ENCODE results near the gene GBP7. TPM values are rescaled to one million over a fixed set of nuclear protein-coding genes. Genes with fewer than 3 reads are reported as not detected.

GBP7 gene
- total RNA-seq, 2 experiments from 2014 or later = not detected

- intact Hi-C loops (cut with micrococcal nuclease; ENCODE audit: unreplicated experiment) = no loop called here
- Histone ChIP-seq H3K79me2 (ENCODE audit: insufficient read depth, low read depth, low read length) (no peaks in the 10 kb centered on the region), H3K27ac (ENCODE audit: low read depth, low read length, poor library complexity, severe bottlenecking) (no peak overlapping the region), H3K4me1 (ENCODE audit: insufficient read depth, low read length, poor library complexity, severe bottlenecking) (no peaks in the 10 kb centered on the region), H2AFZ (ENCODE audit: low read length) (no peak overlapping the region), H3K4me2 (ENCODE audit: low read length) (no peak overlapping the region), H3K9me3 (ENCODE audit: low read length) (no peaks in the 10 kb centered on the region), H3K4me3 (ENCODE audit: low read depth, low read length, poor library complexity, severe bottlenecking) (no peak overlapping the region), H4K20me1 (ENCODE audit: insufficient read depth, low read length) (no peaks in the 10 kb centered on the region), H3K9me2 (ENCODE audit: insufficient read depth, low read length) (no peaks in the 10 kb centered on the region), H3K36me3 (ENCODE audit: insufficient read depth, low read length) (no peaks in the 10 kb centered on the region)
- no peak for TF ChIP-seq EZH2phosphoT487 (IDR thresholded peaks at IDR 0.05; ENCODE audit: borderline replicate concordance, low read depth, low read length)
- TF ChIP-seq CTCF (conservative IDR thresholded peaks at IDR 0.05; ENCODE audit: low read length) = no peak
- BruUV-seq (replicated peaks) = no TSS peak
- CTCF ChIA-PET (ENCODE audit: unreplicated experiment) = no interaction called here
- DNase-seq (ENCODE audit: low spot score) = no peak
- POLR2A ChIA-PET = no interaction called here
Observed at GRCh38 chr1:89104147-89104546, 71.7 kb downstream of the GBP7 start.

GRCh38 chr1:89102021-89102420 is 73.8 kb downstream of the GBP7 start:
- BruUV-seq (replicated peaks) = no TSS peak
- DNase-seq (ENCODE audit: low spot score) = no peak
- no peaks in the 10 kb centered on the region for H3K9me2 ChIP-seq (ENCODE audit: insufficient read depth, low read length)
- no peak overlapping the region for H3K27ac ChIP-seq (ENCODE audit: low read depth, low read length, poor library complexity, severe bottlenecking)
- ChIA-PET CTCF (ENCODE audit: unreplicated experiment) (no interaction called here), POLR2A (no interaction called here)
- H2AFZ ChIP-seq (ENCODE audit: low read length) = no peak overlapping the region
- TF ChIP-seq CTCF (conservative IDR thresholded peaks at IDR 0.05; ENCODE audit: low read length) = no peak
- no peak for TF ChIP-seq EZH2phosphoT487 (IDR thresholded peaks at IDR 0.05; ENCODE audit: borderline replicate concordance, low read depth, low read length)
- no peaks in the 10 kb centered on the region for H3K36me3 ChIP-seq (ENCODE audit: insufficient read depth, low read length)
- H3K4me1 ChIP-seq (ENCODE audit: insufficient read depth, low read length, poor library complexity, severe bottlenecking) = no peaks in the 10 kb centered on the region
- H3K9me3 ChIP-seq (ENCODE audit: low read length) = no peaks in the 10 kb centered on the region
- no peaks in the 10 kb centered on the region for H4K20me1 ChIP-seq (ENCODE audit: insufficient read depth, low read length)
- no peak overlapping the region for H3K4me3 ChIP-seq (ENCODE audit: low read depth, low read length, poor library complexity, severe bottlenecking)
- H3K4me2 ChIP-seq (ENCODE audit: low read length) = no peak overlapping the region
- H3K79me2 ChIP-seq (ENCODE audit: insufficient read depth, low read depth, low read length) = no peaks in the 10 kb centered on the region
- intact Hi-C loops (cut with micrococcal nuclease; ENCODE audit: unreplicated experiment) = no loop called here

- Histone ChIP-seq H3K4me2 (ENCODE audit: low read length) (no peak overlapping the region), H3K9me2 (ENCODE audit: insufficient read depth, low read length) (no peaks in the 10 kb centered on the region), H3K27ac (ENCODE audit: low read depth, low read length, poor library complexity, severe bottlenecking) (no peak overlapping the region), H3K4me1 (ENCODE audit: insufficient read depth, low read length, poor library complexity, severe bottlenecking) (no peaks in the 10 kb centered on the region), H3K36me3 (ENCODE audit: insufficient read depth, low read length) (no peaks in the 10 kb centered on the region), H2AFZ (ENCODE audit: low read length) (no peak overlapping the region), H3K9me3 (ENCODE audit: low read length) (0 out of 2 replicates have a peak, but pooled peaks cover 8% of the 10 kb centered on the region), H3K4me3 (ENCODE audit: low read depth, low read length, poor library complexity, severe bottlenecking) (no peak overlapping the region), H3K79me2 (ENCODE audit: insufficient read depth, low read depth, low read length) (no peaks in the 10 kb centered on the region), H4K20me1 (ENCODE audit: insufficient read depth, low read length) (no peaks in the 10 kb centered on the region)
- no TSS peak for BruUV-seq (replicated peaks)
- ChIA-PET CTCF (ENCODE audit: unreplicated experiment) (no interaction called here), POLR2A (no interaction called here)
- intact Hi-C loops (cut with micrococcal nuclease; ENCODE audit: unreplicated experiment) = no loop called here
- no peak for DNase-seq (ENCODE audit: low spot score)
- no peak for TF ChIP-seq EZH2phosphoT487 (IDR thresholded peaks at IDR 0.05; ENCODE audit: borderline replicate concordance, low read depth, low read length)
Observed at GRCh38 chr1:89100412-89100811, 75.4 kb downstream of the GBP7 start.

All from OCI-LY7 (cell line).